ENCODE data around the gene LHX4.

Gene LHX4

DNA sequence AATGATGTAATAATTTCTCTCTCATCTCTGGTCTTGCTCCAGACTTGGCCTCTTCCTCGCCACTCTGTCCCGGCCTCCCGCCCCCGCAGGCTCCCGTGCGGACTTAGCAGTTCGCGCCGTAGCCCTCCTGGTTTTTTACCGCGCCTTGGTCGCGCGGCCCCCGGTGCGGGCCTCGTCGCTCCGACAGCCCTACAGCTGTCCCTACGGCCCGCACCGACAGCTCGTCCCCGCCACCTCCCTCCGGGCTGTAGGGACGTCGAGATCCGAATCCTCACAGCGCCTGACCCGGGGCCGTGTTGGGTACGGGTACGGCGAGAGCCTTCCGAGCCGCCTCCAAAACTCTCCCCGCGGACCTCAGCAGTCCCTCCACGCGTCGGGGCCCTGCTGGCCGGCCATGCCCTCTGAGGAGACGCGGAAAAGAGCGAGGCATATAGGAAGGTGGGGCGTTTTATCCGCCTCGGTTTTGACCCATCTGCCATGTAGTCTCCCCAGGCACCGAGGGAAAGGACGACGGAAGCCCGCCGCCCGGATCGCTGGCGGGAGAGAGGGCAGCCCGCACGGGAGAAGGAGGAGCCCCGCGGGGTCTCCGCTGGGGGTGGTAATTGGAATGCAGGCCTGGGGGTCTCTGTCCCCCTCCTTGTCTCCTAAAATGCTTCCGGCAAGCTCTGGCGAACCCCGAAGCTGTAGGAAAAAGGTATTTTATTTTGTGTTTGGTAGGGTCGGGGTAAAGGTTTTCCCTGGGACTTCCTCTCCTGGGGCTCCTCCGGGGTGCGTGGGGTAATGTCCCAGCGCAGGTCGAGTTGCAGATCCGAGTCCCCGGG, 3.3 kb downstream of the LHX4 start:
- ATAC-seq, result no peak
- TF ChIP-seq ISL1 (CRISPR knock-in tag; IDR thresholded peaks at IDR 0.05) (no peak), TOX (CRISPR knock-in tag; IDR thresholded peaks at IDR 0.05; ENCODE audit: borderline replicate concordance) (no peak), ZC3H10 (CRISPR knock-in tag; IDR thresholded peaks at IDR 0.05) (no peak), TSHZ2 (CRISPR knock-in tag; IDR thresholded peaks at IDR 0.05) (no peak), PPARA (CRISPR knock-in tag; IDR thresholded peaks at IDR 0.05; ENCODE audit: borderline replicate concordance) (no peak), GLIS3 (CRISPR knock-in tag; IDR thresholded peaks at IDR 0.05) (no peak), OSR1 (CRISPR knock-in tag; IDR thresholded peaks at IDR 0.05) (no peak), SNAI2 (CRISPR knock-in tag; IDR thresholded peaks at IDR 0.05) (no peak), RARB (CRISPR knock-in tag; IDR thresholded peaks at IDR 0.05) (no peak), ZNF8 (CRISPR knock-in tag; IDR thresholded peaks at IDR 0.05) (no peak)

GRCh38 chr1:180234369-180235076, 4.5 kb downstream of the LHX4 start:
- ATAC-seq, result peak; percentile 8; the same call in 1 of the 3 replicates

GRCh38 chr1:180235077-180235501, 5.0 kb downstream of the LHX4 start:
- TF ChIP-seq ARNTL (CRISPR knock-in tag; IDR thresholded peaks at IDR 0.05; ENCODE audit: borderline replicate concordance, low read depth), result no peak
- no peak for TF ChIP-seq ZNF565 (CRISPR knock-in tag; conservative IDR thresholded peaks at IDR 0.05; ENCODE audit: low read depth)
- TF ChIP-seq TSHZ2 (CRISPR knock-in tag; IDR thresholded peaks at IDR 0.05), result no peak
- peak; percentile 9; the same call in 1 of the 3 replicates for ATAC-seq

More at GRCh38 chr1:180234369-180235076, 4.5 kb downstream of the LHX4 start:
- TF ChIP-seq ZFP30 (CRISPR knock-in tag; IDR thresholded peaks at IDR 0.05) (no peak), ISL1 (CRISPR knock-in tag; IDR thresholded peaks at IDR 0.05) (no peak), ZFP3 (CRISPR knock-in tag; IDR thresholded peaks at IDR 0.05) (no peak), ESRRG (CRISPR knock-in tag; IDR thresholded peaks at IDR 0.05) (no peak), TOX (CRISPR knock-in tag; IDR thresholded peaks at IDR 0.05; ENCODE audit: borderline replicate concordance) (no peak), CSDC2 (CRISPR knock-in tag; IDR thresholded peaks at IDR 0.05) (no peak), POU6F1 (CRISPR knock-in tag; IDR thresholded peaks at IDR 0.05; ENCODE audit: borderline replicate concordance, low read depth) (no peak), ZC3H10 (CRISPR knock-in tag; IDR thresholded peaks at IDR 0.05) (no peak), RARB (CRISPR knock-in tag; IDR thresholded peaks at IDR 0.05) (no peak), SNAI2 (CRISPR knock-in tag; IDR thresholded peaks at IDR 0.05) (no peak), OSR1 (CRISPR knock-in tag; IDR thresholded peaks at IDR 0.05) (no peak), GLIS3 (CRISPR knock-in tag; IDR thresholded peaks at IDR 0.05) (no peak), TCF4 (CRISPR knock-in tag; IDR thresholded peaks at IDR 0.05; ENCODE audit: borderline replicate concordance) (no peak), PPARA (CRISPR knock-in tag; IDR thresholded peaks at IDR 0.05; ENCODE audit: borderline replicate concordance) (no peak), ZNF8 (CRISPR knock-in tag; IDR thresholded peaks at IDR 0.05) (no peak), ARNTL (CRISPR knock-in tag; IDR thresholded peaks at IDR 0.05; ENCODE audit: borderline replicate concordance, low read depth) (no peak), ZNF70 (CRISPR knock-in tag; IDR thresholded peaks at IDR 0.05) (no peak), BACH2 (CRISPR knock-in tag; IDR thresholded peaks at IDR 0.05; ENCODE audit: borderline replicate concordance) (no peak)
- TF ChIP-seq, protein P1, sequence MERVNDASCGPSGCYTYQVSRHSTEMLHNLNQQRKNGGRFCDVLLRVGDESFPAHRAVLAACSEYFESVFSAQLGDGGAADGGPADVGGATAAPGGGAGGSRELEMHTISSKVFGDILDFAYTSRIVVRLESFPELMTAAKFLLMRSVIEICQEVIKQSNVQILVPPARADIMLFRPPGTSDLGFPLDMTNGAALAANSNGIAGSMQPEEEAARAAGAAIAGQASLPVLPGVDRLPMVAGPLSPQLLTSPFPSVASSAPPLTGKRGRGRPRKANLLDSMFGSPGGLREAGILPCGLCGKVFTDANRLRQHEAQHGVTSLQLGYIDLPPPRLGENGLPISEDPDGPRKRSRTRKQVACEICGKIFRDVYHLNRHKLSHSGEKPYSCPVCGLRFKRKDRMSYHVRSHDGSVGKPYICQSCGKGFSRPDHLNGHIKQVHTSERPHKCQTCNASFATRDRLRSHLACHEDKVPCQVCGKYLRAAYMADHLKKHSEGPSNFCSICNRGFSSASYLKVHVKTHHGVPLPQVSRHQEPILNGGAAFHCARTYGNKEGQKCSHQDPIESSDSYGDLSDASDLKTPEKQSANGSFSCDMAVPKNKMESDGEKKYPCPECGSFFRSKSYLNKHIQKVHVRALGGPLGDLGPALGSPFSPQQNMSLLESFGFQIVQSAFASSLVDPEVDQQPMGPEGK (CRISPR knock-in tag; IDR thresholded peaks at IDR 0.05; ENCODE audit: borderline replicate concordance), result no peak
